ENCODE data around the gene ECI2. TPM values are rescaled to one million over a fixed set of nuclear protein-coding genes. Genes with fewer than 3 reads are reported as not detected.

The ECI2 gene
- total RNA-seq, 1 donor from 2014 or later = 49.1 TPM

DNA sequence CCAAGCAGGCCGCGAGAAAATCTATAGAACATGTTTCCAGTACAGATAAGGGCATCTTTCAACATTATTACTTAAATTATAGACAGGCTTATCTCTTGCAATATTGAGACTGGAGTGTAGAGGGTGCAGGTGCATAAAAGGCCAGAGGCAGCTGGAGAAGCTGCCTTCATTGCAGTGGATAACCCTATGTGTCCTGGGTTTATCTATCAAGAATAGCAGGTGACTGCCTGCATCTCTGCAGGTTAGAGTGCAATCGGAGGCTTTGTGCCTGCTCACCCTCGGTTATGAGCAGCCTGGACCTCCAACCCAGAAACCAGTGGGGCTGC lies 28.7 kb upstream of the ECI2 start:
- Histone ChIP-seq H3K9ac (no peak overlapping the region), H2AFZ (replicated peaks) (no peak overlapping the region), H3K9me3 (ENCODE audit: low read depth) (peaks cover 7% of the 10 kb centered on the region), H3K4me1 (peaks cover 9% of the 10 kb centered on the region), H3K79me2 (ENCODE audit: low read depth) (no peaks in the 10 kb centered on the region), H3F3A (ENCODE audit: low read depth) (peaks cover 5% of the 10 kb centered on the region), H4K20me1 (ENCODE audit: low read depth) (no peaks in the 10 kb centered on the region), H3K27me3 (no peaks in the 10 kb centered on the region), H3K4me2 (no peak overlapping the region), H3K27ac (no peak overlapping the region), H3K36me3 (no peaks in the 10 kb centered on the region), H3K4me3 (no peak overlapping the region)
- H3K27me3 Mint-ChIP-seq (ENCODE audit: insufficient read depth, low read depth) = peaks cover 7% of the 10 kb centered on the region
- H3K27ac Mint-ChIP-seq = peak overlapping the region; percentile 79
- DNase-seq (ENCODE audit: low spot score) = no peak
- no peak overlapping the region for H3K4me3 Mint-ChIP-seq
- H3K4me1 Mint-ChIP-seq = peaks cover 13% of the 10 kb centered on the region
- H3K36me3 Mint-ChIP-seq = peaks cover 5% of the 10 kb centered on the region
- H3K9me3 Mint-ChIP-seq = peaks cover 21% of the 10 kb centered on the region
- TF ChIP-seq EZH2phosphoT487 (IDR thresholded peaks at IDR 0.05) = no peak
- TF ChIP-seq CTCF (IDR thresholded peaks at IDR 0.05) = no peak
- TF ChIP-seq EZH2 (IDR thresholded peaks at IDR 0.05) = no peak

GRCh38 chr6:4163408-4164116 lies 28.2 kb upstream of the ECI2 start:
- Mint-ChIP-seq H3K27me3 (ENCODE audit: insufficient read depth, low read depth) (peaks cover 7% of the 10 kb centered on the region), H3K4me1 (peaks cover 9% of the 10 kb centered on the region), H3K27ac (no peak overlapping the region), H3K36me3 (peaks cover 5% of the 10 kb centered on the region), H3K9me3 (peaks cover 15% of the 10 kb centered on the region), H3K4me3 (no peak overlapping the region)
- H3K9ac ChIP-seq = no peak overlapping the region
- no peaks in the 10 kb centered on the region for H3K27me3 ChIP-seq
- H4K20me1 ChIP-seq (ENCODE audit: low read depth) = no peaks in the 10 kb centered on the region
- H3K4me3 ChIP-seq = no peak overlapping the region
- peaks cover 7% of the 10 kb centered on the region for H3K9me3 ChIP-seq (ENCODE audit: low read depth)
- H3K4me2 ChIP-seq = no peak overlapping the region
- no peak overlapping the region for H3K27ac ChIP-seq
- DNase-seq (ENCODE audit: low spot score) = no peak
- H3F3A ChIP-seq (ENCODE audit: low read depth) = no peaks in the 10 kb centered on the region
- H3K79me2 ChIP-seq (ENCODE audit: low read depth) = no peaks in the 10 kb centered on the region
- H3K36me3 ChIP-seq = no peaks in the 10 kb centered on the region
- peaks cover 5% of the 10 kb centered on the region for H3K4me1 ChIP-seq
- TF ChIP-seq EZH2phosphoT487 (IDR thresholded peaks at IDR 0.05) (no peak), CTCF (IDR thresholded peaks at IDR 0.05) (no peak)
- no peak overlapping the region for H2AFZ ChIP-seq (replicated peaks)

DNA sequence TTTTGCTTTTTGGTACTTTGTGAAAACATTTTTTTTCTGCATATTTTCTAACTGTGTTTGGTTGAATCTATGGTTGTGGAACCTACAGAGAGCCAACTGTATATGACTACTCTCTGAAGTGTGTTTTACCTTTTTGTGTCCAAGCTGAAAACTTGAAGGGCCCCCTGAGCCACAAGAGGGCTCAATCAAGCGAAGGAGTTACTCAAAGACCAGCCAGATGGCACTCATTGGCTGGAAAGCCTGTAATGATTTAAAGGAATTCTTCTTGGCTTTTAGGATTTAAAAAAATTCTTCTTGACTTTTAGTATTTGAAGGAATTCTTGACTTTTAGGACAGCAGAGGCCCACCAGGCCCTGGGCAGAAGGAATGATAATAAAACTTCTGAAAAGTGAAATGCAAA lies 27.0 kb upstream of the ECI2 start:
- Mint-ChIP-seq H3K9me3 (peaks cover 6% of the 10 kb centered on the region), H3K4me3 (no peak overlapping the region)
- peak; percentile 15 for DNase-seq (ENCODE audit: low spot score)

More for the DNA sequence above, 27.0 kb upstream of the ECI2 start:
- Histone ChIP-seq H3K4me2 (no peak overlapping the region), H3K4me3 (no peak overlapping the region), H3K4me1 (peaks cover 5% of the 10 kb centered on the region), H3K27ac (no peak overlapping the region), H4K20me1 (ENCODE audit: low read depth) (no peaks in the 10 kb centered on the region), H3F3A (ENCODE audit: low read depth) (no peaks in the 10 kb centered on the region), H2AFZ (replicated peaks) (peak overlapping the region; percentile 13), H3K36me3 (no peaks in the 10 kb centered on the region), H3K79me2 (ENCODE audit: low read depth) (no peaks in the 10 kb centered on the region), H3K9ac (no peak overlapping the region), H3K9me3 (ENCODE audit: low read depth) (no peaks in the 10 kb centered on the region), H3K27me3 (no peaks in the 10 kb centered on the region)
- TF ChIP-seq CTCF (IDR thresholded peaks at IDR 0.05) (peak; percentile 15), EZH2phosphoT487 (IDR thresholded peaks at IDR 0.05) (no peak)
- Mint-ChIP-seq H3K27me3 (ENCODE audit: insufficient read depth, low read depth) (peaks cover 7% of the 10 kb centered on the region), H3K27ac (no peak overlapping the region), H3K4me1 (peaks cover 9% of the 10 kb centered on the region), H3K36me3 (peaks cover 2% of the 10 kb centered on the region)
